Measurements from ENCODE around the gene NEGR1. TPM values are rescaled to one million over a fixed set of nuclear protein-coding genes. Genes with fewer than 3 reads are reported as not detected.

NEGR1 gene
- total and polyA plus RNA-seq, 2 experiments from 2014 or later: 1.0 to 2.8 TPM

- no peak for DNase-seq (ENCODE audit: low spot score)
- no peaks in the 10 kb centered on the region for H3K36me3 ChIP-seq (replicated peaks; ENCODE audit: insufficient read depth, low read depth)
- H4K20me1 ChIP-seq (ENCODE audit: insufficient read depth, poor library complexity, severe bottlenecking): no peaks in the 10 kb centered on the region
- H3K9me3 ChIP-seq (ENCODE audit: low read depth): no peaks in the 10 kb centered on the region
- H3K9me2 ChIP-seq (replicated peaks; ENCODE audit: insufficient read depth): no peaks in the 10 kb centered on the region
- WGBS (ENCODE audit: low lambda C conversion rate, missing lambda C conversion rate): 87% methylated on average over 1 of the region's 1 CpG
- H3K4me1 ChIP-seq (ENCODE audit: insufficient read depth): no peaks in the 10 kb centered on the region
- H2AFZ ChIP-seq: no peak overlapping the region
- H3K27me3 ChIP-seq: no peaks in the 10 kb centered on the region
- H3K79me2 ChIP-seq: no peaks in the 10 kb centered on the region
- H3K27ac ChIP-seq: no peak overlapping the region
- TF ChIP-seq CTCF (IDR thresholded peaks at IDR 0.05; ENCODE audit: poor library complexity) (no peak), EZH2 (IDR thresholded peaks at IDR 0.05; ENCODE audit: borderline replicate concordance) (no peak), EZH2phosphoT487 (IDR thresholded peaks at IDR 0.05; ENCODE audit: low read depth, severe bottlenecking, unreplicated experiment) (no peak)
- H3K4me2 ChIP-seq: no peak overlapping the region
- no peak overlapping the region for H3K4me3 ChIP-seq
Measured at GRCh38 chr1:72119491-72119890, 162.8 kb downstream of the NEGR1 start.

- no peak for DNase-seq (ENCODE audit: low spot score)
- H3K9me2 ChIP-seq (replicated peaks; ENCODE audit: insufficient read depth): no peaks in the 10 kb centered on the region
- no peak overlapping the region for H2AFZ ChIP-seq
- no peaks in the 10 kb centered on the region for H4K20me1 ChIP-seq (ENCODE audit: insufficient read depth, poor library complexity, severe bottlenecking)
- TF ChIP-seq EZH2phosphoT487 (IDR thresholded peaks at IDR 0.05; ENCODE audit: low read depth, severe bottlenecking, unreplicated experiment) (no peak), EZH2 (IDR thresholded peaks at IDR 0.05; ENCODE audit: borderline replicate concordance) (no peak), CTCF (IDR thresholded peaks at IDR 0.05; ENCODE audit: poor library complexity) (no peak)
- H3K4me1 ChIP-seq (ENCODE audit: insufficient read depth): no peaks in the 10 kb centered on the region
- H3K36me3 ChIP-seq (replicated peaks; ENCODE audit: insufficient read depth, low read depth): no peaks in the 10 kb centered on the region
- 88% methylated on average over 2 of the region's 2 CpGs for WGBS (ENCODE audit: low lambda C conversion rate, missing lambda C conversion rate)
- H3K27me3 ChIP-seq: no peaks in the 10 kb centered on the region
- H3K27ac ChIP-seq: no peak overlapping the region
- H3K4me2 ChIP-seq: no peak overlapping the region
- H3K4me3 ChIP-seq: no peak overlapping the region
- H3K79me2 ChIP-seq: no peaks in the 10 kb centered on the region
- no peaks in the 10 kb centered on the region for H3K9me3 ChIP-seq (ENCODE audit: low read depth)
Measured at GRCh38 chr1:72117621-72118020, 164.7 kb downstream of the NEGR1 start.

- no peaks in the 10 kb centered on the region for H3K9me3 ChIP-seq (ENCODE audit: low read depth)
- no peak overlapping the region for H3K4me2 ChIP-seq
- DNase-seq (ENCODE audit: low spot score): no peak
- H3K9me2 ChIP-seq (replicated peaks; ENCODE audit: insufficient read depth): no peaks in the 10 kb centered on the region
- no peaks in the 10 kb centered on the region for H3K27me3 ChIP-seq
- H3K4me1 ChIP-seq (ENCODE audit: insufficient read depth): no peaks in the 10 kb centered on the region
- TF ChIP-seq CTCF (IDR thresholded peaks at IDR 0.05; ENCODE audit: poor library complexity) (no peak), EZH2phosphoT487 (IDR thresholded peaks at IDR 0.05; ENCODE audit: low read depth, severe bottlenecking, unreplicated experiment) (no peak), EZH2 (IDR thresholded peaks at IDR 0.05; ENCODE audit: borderline replicate concordance) (no peak)
- H2AFZ ChIP-seq: no peak overlapping the region
- H3K4me3 ChIP-seq: no peak overlapping the region
- WGBS (ENCODE audit: low lambda C conversion rate, missing lambda C conversion rate): 54% methylated on average over 2 of the region's 2 CpGs
- H3K27ac ChIP-seq: no peak overlapping the region
- no peaks in the 10 kb centered on the region for H4K20me1 ChIP-seq (ENCODE audit: insufficient read depth, poor library complexity, severe bottlenecking)
- H3K36me3 ChIP-seq (replicated peaks; ENCODE audit: insufficient read depth, low read depth): no peaks in the 10 kb centered on the region
- no peaks in the 10 kb centered on the region for H3K79me2 ChIP-seq
Measured at GRCh38 chr1:72115290-72115689, 167.0 kb downstream of the NEGR1 start.

- DNase-seq (ENCODE audit: low spot score): no peak
Measured at GRCh38 chr1:72111662-72112061, 170.7 kb downstream of the NEGR1 start.

More at GRCh38 chr1:72111662-72112061, 170.7 kb downstream of the NEGR1 start:
- Histone ChIP-seq H3K4me1 (ENCODE audit: insufficient read depth) (no peaks in the 10 kb centered on the region), H4K20me1 (ENCODE audit: insufficient read depth, poor library complexity, severe bottlenecking) (no peaks in the 10 kb centered on the region), H3K27ac (no peak overlapping the region), H3K4me2 (no peak overlapping the region), H3K36me3 (replicated peaks; ENCODE audit: insufficient read depth, low read depth) (no peaks in the 10 kb centered on the region), H3K27me3 (no peaks in the 10 kb centered on the region), H3K4me3 (no peak overlapping the region), H2AFZ (no peak overlapping the region), H3K9me2 (replicated peaks; ENCODE audit: insufficient read depth) (no peaks in the 10 kb centered on the region), H3K9me3 (ENCODE audit: low read depth) (no peaks in the 10 kb centered on the region), H3K79me2 (no peaks in the 10 kb centered on the region)
- TF ChIP-seq EZH2phosphoT487 (IDR thresholded peaks at IDR 0.05; ENCODE audit: low read depth, severe bottlenecking, unreplicated experiment) (no peak), EZH2 (IDR thresholded peaks at IDR 0.05; ENCODE audit: borderline replicate concordance) (no peak), CTCF (IDR thresholded peaks at IDR 0.05; ENCODE audit: poor library complexity) (no peak)
- WGBS (ENCODE audit: low lambda C conversion rate, missing lambda C conversion rate): 81% methylated on average over 4 of the region's 4 CpGs

Data from hepatocyte (in vitro differentiated cells).